HUES64 (cell line): ENCODE measurements around the gene GAK.

Source experiments
- H3K27ac ChIP-seq: 2 replicates; pipeline ENCODE4 v1.7.0; 2013; ENCODE audit warnings: low read depth, low read length, inconsistent platforms
- H3K27me3 ChIP-seq: 2 replicates; pipeline ENCODE4 v1.6.1; 2013; ENCODE audit warnings: mild to moderate bottlenecking, low read length; ENCODE audit not compliant: insufficient read depth
- H3K36me3 ChIP-seq: 2 replicates; pipeline ENCODE4 v1.6.1; 2013; ENCODE audit warnings: mild to moderate bottlenecking, low read length; ENCODE audit not compliant: insufficient read depth
- H3K4me1 ChIP-seq: 2 replicates; pipeline ENCODE4 v1.6.1; 2013; ENCODE audit warnings: mild to moderate bottlenecking, low read length, moderate library complexity; ENCODE audit not compliant: insufficient read depth
- H3K4me3 ChIP-seq: 2 replicates; pipeline ENCODE4 v1.5.1; 2013; ENCODE audit warnings: mild to moderate bottlenecking, low read length, moderate library complexity
- H3K9ac ChIP-seq: 2 replicates; pipeline ENCODE4 v1.6.1; 2013; ENCODE audit warnings: mild to moderate bottlenecking, low read depth, low read length
- H3K9me3 ChIP-seq: 2 replicates; pipeline ENCODE4 v1.6.1; 2013; ENCODE audit warnings: low read depth, low read length; ENCODE audit not compliant: insufficient read depth
- WGBS: fragments of 150-250, 120-280 bp; methylation state at CpG from one replicate; pipeline ENCODE4 v1.1.7; 2013; ENCODE audit warnings: missing lambda C conversion rate; 5-methylcytosine and 5-hydroxymethylcytosine counted together

The GAK gene

GRCh38 chr4:834368-835147 lies 97.6 kb downstream of the GAK start:
- Histone ChIP-seq H3K4me3 (no peak overlapping the region), H3K9ac (no peak overlapping the region), H3K36me3 (no peaks in the 10 kb centered on the region), H3K27ac (no peak overlapping the region), H3K9me3 (peaks cover 7% of the 10 kb centered on the region; the same call in 1 of the 2 replicates), H3K27me3 (peaks cover 7% of the 10 kb centered on the region; the same call in 1 of the 2 replicates), H3K4me1 (no peaks in the 10 kb centered on the region)
- WGBS = 90% methylated on average over 29 of the region's 29 CpGs

- H3K4me3 ChIP-seq = no peak overlapping the region
- peaks cover 6% of the 10 kb centered on the region; the same call in 1 of the 2 replicates for H3K9me3 ChIP-seq
- 94% methylated on average over 18 of the region's 18 CpGs for WGBS
- H3K9ac ChIP-seq = no peak overlapping the region
- no peak overlapping the region for H3K27ac ChIP-seq
- no peaks in the 10 kb centered on the region for H3K36me3 ChIP-seq
- H3K4me1 ChIP-seq = no peaks in the 10 kb centered on the region
- H3K27me3 ChIP-seq = peaks cover 14% of the 10 kb centered on the region
Measured at GRCh38 chr4:833731-834367, 98.3 kb downstream of the GAK start.

- Histone ChIP-seq H3K9ac (no peak overlapping the region), H3K4me3 (no peak overlapping the region), H3K27me3 (peaks cover 21% of the 10 kb centered on the region), H3K9me3 (peaks cover 3% of the 10 kb centered on the region; the same call in 1 of the 2 replicates), H3K27ac (no peak overlapping the region), H3K4me1 (no peaks in the 10 kb centered on the region), H3K36me3 (no peaks in the 10 kb centered on the region)
- WGBS = 81% methylated on average over 10 of the region's 10 CpGs
Measured at GRCh38 chr4:833156-833555, 99.0 kb downstream of the GAK start.

- H3K27ac ChIP-seq = no peak overlapping the region
- no peak overlapping the region for H3K4me3 ChIP-seq
- no peak overlapping the region for H3K9ac ChIP-seq
- no peaks in the 10 kb centered on the region for H3K9me3 ChIP-seq
- H3K4me1 ChIP-seq = no peaks in the 10 kb centered on the region
- H3K36me3 ChIP-seq = no peaks in the 10 kb centered on the region
- 95% methylated on average over 9 of the region's 9 CpGs for WGBS
- peaks cover 27% of the 10 kb centered on the region for H3K27me3 ChIP-seq
Measured at GRCh38 chr4:832536-832935, 99.6 kb downstream of the GAK start.

GRCh38 chr4:832108-832507 lies 100.0 kb downstream of the GAK start:
- Histone ChIP-seq H3K27ac (no peak overlapping the region), H3K9me3 (no peaks in the 10 kb centered on the region), H3K4me1 (no peaks in the 10 kb centered on the region), H3K36me3 (no peaks in the 10 kb centered on the region), H3K4me3 (no peak overlapping the region), H3K9ac (no peak overlapping the region), H3K27me3 (peaks cover 31% of the 10 kb centered on the region)
- 85% methylated on average over 7 of the region's 7 CpGs for WGBS

- Histone ChIP-seq H3K9me3 (no peaks in the 10 kb centered on the region), H3K36me3 (no peaks in the 10 kb centered on the region), H3K27ac (no peak overlapping the region), H3K4me3 (no peak overlapping the region), H3K4me1 (no peaks in the 10 kb centered on the region), H3K9ac (no peak overlapping the region), H3K27me3 (peaks cover 38% of the 10 kb centered on the region)
- 59% methylated on average over 3 of the region's 3 CpGs for WGBS
Measured at GRCh38 chr4:831483-831805, 100.7 kb downstream of the GAK start.

GRCh38 chr4:830601-831482 lies 101.3 kb downstream of the GAK start:
- no peak overlapping the region for H3K4me3 ChIP-seq
- 81% methylated on average over 21 of the region's 23 CpGs for WGBS
- no peaks in the 10 kb centered on the region for H3K9me3 ChIP-seq
- no peak overlapping the region for H3K9ac ChIP-seq
- H3K4me1 ChIP-seq = no peaks in the 10 kb centered on the region
- no peaks in the 10 kb centered on the region for H3K36me3 ChIP-seq
- peaks cover 39% of the 10 kb centered on the region for H3K27me3 ChIP-seq
- H3K27ac ChIP-seq = no peak overlapping the region

GRCh38 chr4:829761-830600 lies 102.1 kb downstream of the GAK start:
- Histone ChIP-seq H3K36me3 (no peaks in the 10 kb centered on the region), H3K27me3 (peaks cover 48% of the 10 kb centered on the region), H3K9ac (no peak overlapping the region), H3K4me3 (no peak overlapping the region), H3K9me3 (no peaks in the 10 kb centered on the region), H3K4me1 (no peaks in the 10 kb centered on the region), H3K27ac (no peak overlapping the region)
- WGBS = 77% methylated on average over 26 of the region's 26 CpGs

GRCh38 chr4:829291-829690 lies 102.8 kb downstream of the GAK start:
- H3K9me3 ChIP-seq = no peaks in the 10 kb centered on the region
- peaks cover 55% of the 10 kb centered on the region for H3K27me3 ChIP-seq
- H3K27ac ChIP-seq = no peak overlapping the region
- 89% methylated on average over 6 of the region's 6 CpGs for WGBS
- H3K9ac ChIP-seq = no peak overlapping the region
- H3K36me3 ChIP-seq = no peaks in the 10 kb centered on the region
- H3K4me3 ChIP-seq = no peak overlapping the region
- H3K4me1 ChIP-seq = no peaks in the 10 kb centered on the region

GRCh38 chr4:828641-829271 lies 103.4 kb downstream of the GAK start:
- no peak overlapping the region for H3K9ac ChIP-seq
- 71% methylated on average over 16 of the region's 16 CpGs for WGBS
- no peak overlapping the region for H3K27ac ChIP-seq
- no peaks in the 10 kb centered on the region for H3K4me1 ChIP-seq
- H3K9me3 ChIP-seq = no peaks in the 10 kb centered on the region
- peaks cover 60% of the 10 kb centered on the region for H3K27me3 ChIP-seq
- H3K36me3 ChIP-seq = no peaks in the 10 kb centered on the region
- no peak overlapping the region for H3K4me3 ChIP-seq
